Calu3 (cell line): ENCODE measurements around the gene PREX1. TPM values are rescaled to one million over a fixed set of nuclear protein-coding genes. Genes with fewer than 3 reads are reported as not detected.

ENCODE experiments used
- BruUV-seq: library from RNA; stranded (reverse); fragments of 400-500 nt; replicated peaks from 2 replicates; lab custom pipeline; 2021; lab: Mats Ljungman, UMichigan
- CTCF ChIA-PET: fragments of 300-600 bp; sonication (Branson Sonifier 250); formaldehyde crosslinking; loops from one replicate; lab custom pipeline; 2022; ENCODE audit warnings: antibody characterized with exemption; lab: Charles Lee
- DNase-seq: peaks from one replicate; pipeline ENCODE4 v3.0.0; 2022
- H3K27ac Mint-ChIP-seq: one replicate; pipeline ENCODE4 v1.8.0; 2022; ENCODE audit warnings: mixed read lengths; ENCODE audit not compliant: unreplicated experiment
- H3K27me3 Mint-ChIP-seq: one replicate; pipeline ENCODE4 v1.8.0; 2022; ENCODE audit warnings: mixed read lengths; ENCODE audit not compliant: unreplicated experiment
- H3K36me3 Mint-ChIP-seq: one replicate; pipeline ENCODE4 v1.8.0; 2022; ENCODE audit warnings: mild to moderate bottlenecking, moderate library complexity, mixed read lengths; ENCODE audit not compliant: insufficient read depth, unreplicated experiment
- H3K4me1 Mint-ChIP-seq: one replicate; pipeline ENCODE4 v1.8.0; 2022; ENCODE audit warnings: mild to moderate bottlenecking, low read depth, mixed read lengths; ENCODE audit not compliant: unreplicated experiment
- H3K4me3 Mint-ChIP-seq: one replicate; pipeline ENCODE4 v1.8.0; 2022; ENCODE audit warnings: mild to moderate bottlenecking, low read depth, moderate library complexity, mixed read lengths; ENCODE audit not compliant: unreplicated experiment
- H3K9me3 Mint-ChIP-seq: one replicate; pipeline ENCODE4 v1.8.0; 2022; ENCODE audit warnings: low read depth, mixed read lengths; ENCODE audit not compliant: unreplicated experiment
- CTCF ChIP-seq: fragments of 200-600 bp; IDR thresholded peaks from one replicate; pipeline ENCODE4 v1.8.0; 2022; ENCODE audit warnings: antibody characterized with exemption; ENCODE audit not compliant: unreplicated experiment
- intact Hi-C: fragments of 100-400 bp; cut with micrococcal nuclease; formaldehyde crosslinking; loops from one replicate; pipeline ENCODE4 v1.10.0; 2022; ENCODE audit not compliant: unreplicated experiment
- total RNA-seq: library from RNA; stranded (reverse); gene quantifications from 2 replicates; pipeline ENCODE4 v1.2.3, GENCODE V29; 2022

PREX1 gene
- total RNA-seq, 1 experiment from 2014 or later, result 0.31 TPM

GRCh38 chr20:48673507-48673906 is 154.3 kb downstream of the PREX1 start:
- Mint-ChIP-seq H3K9me3 (no peaks in the 10 kb centered on the region), H3K27ac (no peak overlapping the region), H3K4me3 (no peak overlapping the region), H3K36me3 (no peaks in the 10 kb centered on the region), H3K4me1 (no peaks in the 10 kb centered on the region), H3K27me3 (peaks cover 69% of the 10 kb centered on the region)
- CTCF ChIA-PET, result interaction anchor here (0.7 kb wide), 1 partner anchor 71 kb away, joined by 3 read pairs; no protein-coding TSS in a partner anchor
- intact Hi-C loops, result no loop called here
- TF ChIP-seq CTCF, result no peak
- no TSS peak for BruUV-seq
- DNase-seq, result no peak

- CTCF ChIA-PET, result no interaction called here
- H3K4me3 Mint-ChIP-seq, result no peak overlapping the region
- H3K36me3 Mint-ChIP-seq, result no peaks in the 10 kb centered on the region
- no peak overlapping the region for H3K27ac Mint-ChIP-seq
- DNase-seq, result no peak
- H3K4me1 Mint-ChIP-seq, result no peaks in the 10 kb centered on the region
- H3K9me3 Mint-ChIP-seq, result no peaks in the 10 kb centered on the region
- H3K27me3 Mint-ChIP-seq, result peaks cover 69% of the 10 kb centered on the region
- no TSS peak for BruUV-seq
- TF ChIP-seq CTCF, result no peak
- intact Hi-C loops, result no loop called here
Observed at GRCh38 chr20:48672324-48672723, 155.5 kb downstream of the PREX1 start.

- CTCF ChIA-PET, result no interaction called here
- TF ChIP-seq CTCF, result no peak
- BruUV-seq, result no TSS peak
- Mint-ChIP-seq H3K4me3 (no peak overlapping the region), H3K27me3 (peaks cover 69% of the 10 kb centered on the region), H3K36me3 (no peaks in the 10 kb centered on the region), H3K9me3 (no peaks in the 10 kb centered on the region), H3K4me1 (no peaks in the 10 kb centered on the region), H3K27ac (no peak overlapping the region)
- intact Hi-C loops, result no loop called here
- DNase-seq, result no peak
Observed at GRCh38 chr20:48671141-48671540, 156.7 kb downstream of the PREX1 start.

- H3K4me1 Mint-ChIP-seq, result no peaks in the 10 kb centered on the region
- CTCF ChIA-PET, result interaction anchor here (0.7 to 1.2 kb wide), 3 partner anchors 9 to 18 kb away, joined by 3 to 4 read pairs (median 3); no protein-coding TSS in a partner anchor
Observed at GRCh38 chr20:48669946-48670605, 157.7 kb downstream of the PREX1 start.

More at GRCh38 chr20:48669946-48670605, 157.7 kb downstream of the PREX1 start:
- Mint-ChIP-seq H3K27me3 (peaks cover 60% of the 10 kb centered on the region), H3K27ac (no peak overlapping the region), H3K9me3 (no peaks in the 10 kb centered on the region), H3K4me3 (no peak overlapping the region), H3K36me3 (no peaks in the 10 kb centered on the region)
- intact Hi-C loops, result no loop called here
- TF ChIP-seq CTCF, result no peak
- DNase-seq, result no peak
- BruUV-seq, result no TSS peak
